ENCODE measurements around the gene GPR85.
"Not testable (repeated sequence)": the region's sequence is repeated elsewhere in the genome, so short reads cannot be mapped to it uniquely, and the experiment has no call there.

Gene GPR85

GRCh38 chr7:113083816-113084495 lies 2.7 kb downstream of the GPR85 start:
- DNase-seq (ENCODE audit: low read depth in 3 of 3), result no peak

- no peak for DNase-seq (ENCODE audit: low read depth in 3 of 3)
Observed at GRCh38 chr7:113083132-113083815, 3.4 kb downstream of the GPR85 start.

GRCh38 chr7:113078331-113078730 lies 8.3 kb downstream of the GPR85 start:
- no peak for DNase-seq (ENCODE audit: low read depth in 3 of 3)

GRCh38 chr7:113076703-113077102 lies 9.9 kb downstream of the GPR85 start:
- no peak for DNase-seq (ENCODE audit: low read depth in 3 of 3)

GRCh38 chr7:113071465-113071864 lies 15.2 kb downstream of the GPR85 start:
- no peak for DNase-seq (ENCODE audit: low read depth in 3 of 3)

GRCh38 chr7:113062499-113062898 lies 24.1 kb downstream of the GPR85 start:
- no peak for DNase-seq (ENCODE audit: low read depth in 3 of 3)

- DNase-seq (ENCODE audit: low read depth in 3 of 3), result no peak
Observed at GRCh38 chr7:113060100-113060499, 26.5 kb downstream of the GPR85 start.

GRCh38 chr7:113054938-113055337 lies 31.7 kb downstream of the GPR85 start:
- no peak for DNase-seq (ENCODE audit: low read depth in 3 of 3)

GRCh38 chr7:113054272-113054671 lies 32.4 kb downstream of the GPR85 start:
- DNase-seq (ENCODE audit: low read depth in 3 of 3), result not testable (repeated sequence)

GRCh38 chr7:113049221-113049620 lies 37.4 kb downstream of the GPR85 start:
- not testable (repeated sequence) for DNase-seq (ENCODE audit: low read depth in 3 of 3)

- no peak for DNase-seq (ENCODE audit: low read depth in 3 of 3)
Observed at GRCh38 chr7:113046453-113046852, 40.2 kb downstream of the GPR85 start.

- DNase-seq (ENCODE audit: low read depth in 3 of 3), result no peak
Observed at GRCh38 chr7:113045379-113045778, 41.2 kb downstream of the GPR85 start.

GRCh38 chr7:113044394-113044793 lies 42.2 kb downstream of the GPR85 start:
- no peak for DNase-seq (ENCODE audit: low read depth in 3 of 3)

- DNase-seq (ENCODE audit: low read depth in 3 of 3), result no peak
Observed at GRCh38 chr7:113040849-113041248, 45.8 kb downstream of the GPR85 start.

GRCh38 chr7:113033959-113034358 lies 52.7 kb downstream of the GPR85 start:
- no peak for DNase-seq (ENCODE audit: low read depth in 3 of 3)

Data from stimulated activated CD4-positive, alpha-beta T cell treated with anti-CD3 and anti-CD28 coated beads, TNF-alpha, amount 100 ng/mL, for 24 hours (primary cell).